GM10266 (cell line): ENCODE data around the gene RSKR.
"Not testable (repeated sequence)": the region's sequence is repeated elsewhere in the genome, so short reads cannot be mapped to it uniquely, and the experiment has no call there.

Experiments used
- DNase-seq: peaks from one replicate; pipeline ENCODE4 v3.0.0; 2012; ENCODE audit errors: extremely low spot score
- CTCF ChIP-seq: IDR thresholded peaks from 2 replicates; pipeline ENCODE4 v1.5.1; 2012; ENCODE audit warnings: mild to moderate bottlenecking, low read depth; ENCODE audit not compliant: control insufficient read depth, insufficient read depth; ENCODE audit errors: missing control alignments

RSKR gene

GRCh38 chr17:28613931-28614381, at the start of gene RSKR:
Gene RSKR, minus strand, starts transcription at chr17:28614185. Its CDS starts 24 bp downstream, at chr17:28614161.
- TF ChIP-seq CTCF, result no peak
- no peak for DNase-seq

- no peak for DNase-seq
- TF ChIP-seq CTCF, result no peak
These were observed 49.7 kb upstream of the RSKR start for GRCh38 chr17:28663723-28664122.

- TF ChIP-seq CTCF, result no peak
- no peak for DNase-seq
These were observed 48.5 kb upstream of the RSKR start for GRCh38 chr17:28662527-28662829.

GRCh38 chr17:28661635-28662526, 47.9 kb upstream of the RSKR start, which contains the start of the genes SDF2 and SUPT6H:
Gene SDF2, minus strand, starts transcription at chr17:28661906. Its CDS starts 30 bp downstream, at chr17:28661876.
Gene SUPT6H, plus strand, starts transcription at chr17:28662205. Its CDS starts 11,197 bp downstream, at chr17:28673402.
- peak; percentile 94 for DNase-seq
- no peak for TF ChIP-seq CTCF

- not testable (repeated sequence) for DNase-seq
These were observed 45.5 kb upstream of the RSKR start for GRCh38 chr17:28659497-28659881.

- not testable (repeated sequence) for DNase-seq
These were observed 44.9 kb upstream of the RSKR start for GRCh38 chr17:28658766-28659496.

- DNase-seq, result not testable (repeated sequence)
These were observed 44.4 kb upstream of the RSKR start for GRCh38 chr17:28658342-28658741.

GRCh38 chr17:28657756-28658155, 43.8 kb upstream of the RSKR start:
- TF ChIP-seq CTCF, result no peak
- DNase-seq, result no peak
